ENCODE data around the gene ABCA4. TPM values are rescaled to one million over a fixed set of nuclear protein-coding genes. Genes with fewer than 3 reads are reported as not detected.
A peak's percentile ranks its signal among the peaks of the same experiment; 100 is the strongest.

The ABCA4 gene
- total RNA-seq, 2 donors from 2014 or later, result 2.0 to 3.7 TPM

- no peak overlapping the region for H3K27ac ChIP-seq
- no peaks in the 10 kb centered on the region for H3K9me3 ChIP-seq
Measured at GRCh38 chr1:94026619-94027380, 94.1 kb downstream of the ABCA4 start.

GRCh38 chr1:94025383-94026340, 95.3 kb downstream of the ABCA4 start:
- DNase-seq (ENCODE audit: low spot score) (no peak), ATAC-seq (ENCODE audit: insufficient number of reproducible peaks, low FRiP score, low read depth) (no peak)
- Histone ChIP-seq H3K27me3 (replicated peaks; ENCODE audit: insufficient read depth) (no peaks in the 10 kb centered on the region), H3K27ac (no peak overlapping the region), H3K4me1 (ENCODE audit: control insufficient read depth in 1 of 2, low read depth in 2 of 2) (peaks cover 0 to 30% of the 10 kb centered on the region in 2 donors), H3K4me3 (no peak overlapping the region), H3K36me3 (no peaks in the 10 kb centered on the region), H3K9me3 (no peaks in the 10 kb centered on the region)
- peak; percentile 81 for TF ChIP-seq CTCF (IDR thresholded peaks at IDR 0.05)

More at GRCh38 chr1:94026619-94027380, 94.1 kb downstream of the ABCA4 start:
- H3K4me3 ChIP-seq, result no peak overlapping the region
- H3K36me3 ChIP-seq, result no peaks in the 10 kb centered on the region
- ATAC-seq (ENCODE audit: insufficient number of reproducible peaks, low FRiP score, low read depth), result no peak
- no peak for DNase-seq (ENCODE audit: low spot score)
- TF ChIP-seq CTCF (IDR thresholded peaks at IDR 0.05), result no peak
- no peaks in the 10 kb centered on the region for H3K27me3 ChIP-seq (replicated peaks; ENCODE audit: insufficient read depth)
- H3K4me1 ChIP-seq (ENCODE audit: control insufficient read depth in 1 of 2, low read depth in 2 of 2), result peaks cover 0 to 19% of the 10 kb centered on the region in 2 donors

DNA sequence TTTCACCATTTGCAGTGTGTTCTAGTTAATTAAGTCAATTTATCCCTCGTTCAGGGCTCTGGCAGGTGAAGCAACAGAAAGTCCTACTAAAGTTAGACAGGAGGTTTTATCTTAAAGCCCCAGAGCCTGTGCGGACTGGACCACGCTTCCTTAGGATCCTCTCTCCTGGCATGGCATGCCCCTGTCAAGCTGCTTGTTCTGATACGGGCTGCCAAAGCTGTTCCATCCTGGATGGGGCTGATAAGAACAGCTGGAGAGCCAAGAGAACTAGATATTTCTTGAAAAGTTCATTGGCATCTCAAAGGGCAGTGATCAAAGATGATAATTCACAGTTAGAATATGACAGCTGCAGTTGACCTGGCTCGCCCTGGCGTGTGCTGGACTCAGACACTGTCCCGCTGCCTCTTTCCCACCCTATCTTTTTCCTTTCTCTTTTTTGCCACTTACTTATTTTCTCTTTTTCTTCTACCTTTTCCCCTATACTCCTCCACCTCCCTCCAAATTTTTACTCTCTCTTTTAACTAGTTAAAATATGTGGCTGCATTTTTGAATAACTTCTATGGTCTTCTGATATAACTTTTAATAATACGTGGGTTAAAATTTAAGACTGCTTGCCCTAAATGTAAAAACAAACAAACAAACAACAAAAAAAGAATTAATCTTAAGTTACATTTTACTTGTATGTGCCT, 96.7 kb downstream of the ABCA4 start:
- DNase-seq (ENCODE audit: low spot score) (no peak), ATAC-seq (ENCODE audit: insufficient number of reproducible peaks, low FRiP score, low read depth) (no peak)
- H3K27me3 ChIP-seq (replicated peaks; ENCODE audit: insufficient read depth), result no peaks in the 10 kb centered on the region
- no peak overlapping the region for H3K4me3 ChIP-seq
- H3K36me3 ChIP-seq, result no peaks in the 10 kb centered on the region
- no peak for TF ChIP-seq CTCF (IDR thresholded peaks at IDR 0.05)
- H3K4me1 ChIP-seq (ENCODE audit: control insufficient read depth in 1 of 2, low read depth in 2 of 2), result peaks cover 0 to 34% of the 10 kb centered on the region in 2 donors
- H3K27ac ChIP-seq, result no peak overlapping the region
- H3K9me3 ChIP-seq, result no peaks in the 10 kb centered on the region

DNA sequence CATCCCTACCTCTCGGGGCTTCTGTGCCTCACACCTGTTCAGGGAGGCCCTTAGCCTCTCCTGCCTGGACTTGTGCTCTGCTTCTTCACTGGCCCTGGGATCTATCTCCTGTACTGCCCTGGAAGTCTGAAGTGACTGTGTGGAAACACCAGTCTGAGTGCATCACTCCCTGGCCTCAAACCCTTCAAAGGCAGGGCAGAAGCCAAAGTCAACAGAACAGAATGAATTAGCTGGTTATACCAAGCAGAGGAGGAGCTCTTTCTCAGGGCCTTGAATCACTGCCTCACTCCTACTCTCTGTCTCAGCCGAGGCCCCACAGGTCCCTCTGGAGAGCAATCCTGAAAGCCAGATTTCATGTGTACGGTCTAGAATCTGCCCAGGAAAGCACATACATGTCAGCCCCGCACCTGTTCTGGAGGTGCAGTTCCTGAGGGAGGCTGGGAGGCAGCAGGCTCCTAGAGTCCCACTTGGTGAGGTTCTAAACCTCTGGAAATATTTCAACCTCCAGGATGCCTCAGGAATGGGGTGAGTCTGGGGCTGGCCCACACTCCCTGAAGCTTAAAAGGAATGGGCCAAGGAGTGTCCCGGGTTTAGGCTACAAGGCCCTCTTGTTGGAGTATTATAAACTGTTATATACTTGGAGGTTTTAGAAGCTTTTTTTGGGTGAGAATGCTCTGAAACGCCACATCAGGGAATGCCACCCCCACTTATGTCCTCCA, 98.3 kb downstream of the ABCA4 start:
- Histone ChIP-seq H3K4me3 (no peak overlapping the region), H3K27ac (no peak overlapping the region), H3K27me3 (replicated peaks; ENCODE audit: insufficient read depth) (no peaks in the 10 kb centered on the region), H3K9me3 (no peaks in the 10 kb centered on the region), H3K36me3 (no peaks in the 10 kb centered on the region), H3K4me1 (ENCODE audit: control insufficient read depth in 1 of 2, low read depth in 2 of 2) (peaks cover 0 to 34% of the 10 kb centered on the region in 2 donors)
- no peak for TF ChIP-seq CTCF (IDR thresholded peaks at IDR 0.05)
- DNase-seq (ENCODE audit: low spot score) (no peak), ATAC-seq (ENCODE audit: insufficient number of reproducible peaks, low FRiP score, low read depth) (peak; percentile 37)

Measured in thoracic aorta (tissue), 2 donors.